K562 (cell line): Measurements from ENCODE around the gene MIDN. TPM values are rescaled to one million over a fixed set of nuclear protein-coding genes. Genes with fewer than 3 reads are reported as not detected.

Experiments used
- ADNP ChIP-seq: fragments of 200-800 bp; sonication (Bioruptor generic); IDR thresholded peaks from 2 replicates; pipeline ENCODE4 v1.6.1; 2016; ENCODE audit warnings: missing genetic modification characterization, missing compliant biosample characterization
- ARHGAP35 ChIP-seq: fragments of 450-650 bp; IDR thresholded peaks from 2 replicates; pipeline ENCODE4 v1.6.1; 2018; ENCODE audit not compliant: partially characterized antibody
- MAX ChIP-seq: sonication (generic); formaldehyde crosslinking; IDR thresholded peaks from 2 replicates; pipeline ENCODE4 v1.9.0; 2022; ENCODE audit warnings: mild to moderate bottlenecking, missing genetic modification reagents
- POLR2G ChIP-seq: fragments of 200-400 bp; formaldehyde crosslinking; IDR thresholded peaks from 2 replicates; pipeline ENCODE4 v1.6.1; 2017; ENCODE audit warnings: low read depth, mild to moderate bottlenecking, antibody characterized with exemption, low read length, moderate library complexity
- RUNX1 ChIP-seq: sonication (generic); IDR thresholded peaks from 2 replicates; pipeline ENCODE4 v1.6.1; 2016; ENCODE audit warnings: antibody characterized with exemption, low read depth
- TARDBP ChIP-seq: fragments of 450-650 bp; IDR thresholded peaks from 2 replicates; pipeline ENCODE4 v1.6.1; 2016
- UBTF ChIP-seq, 2 experiments: IDR thresholded peaks; 2 replicates each; pipeline ENCODE4 v1.6.1; 2012; ENCODE audit warnings: improper control_type of control experiment in 2 of 2, low read depth in 2 of 2, low read length in 2 of 2, borderline replicate concordance in 1 of 2
- ZNF347 ChIP-seq: fragments of 450-650 bp; formaldehyde crosslinking; IDR thresholded peaks from 2 replicates; pipeline ENCODE4 v1.4.0; 2020; ENCODE audit warnings: low read depth, mild to moderate bottlenecking, moderate library complexity
- ZNF766 ChIP-seq: fragments of 200-800 bp; sonication (Bioruptor generic); conservative IDR thresholded peaks from 2 replicates; pipeline ENCODE4 v1.6.1; 2016; ENCODE audit warnings: missing genetic modification characterization, missing compliant biosample characterization
- polyA plus RNA-seq, 8 experiments: library from polyadenylated mRNA; depleted of rRNA in 4 of 8; stranded (reverse) in 5 of 8; unstranded in 3 of 8; fragments of >200 nt; fragmentation: Nextera tagmentation in 2 of 8; fragmentation: Illumina TruSeq in 1 of 8; extraction: Ambion mirVana in 2 of 8; extraction: Trizol in 1 of 8; gene quantifications; 2 replicates each; pipeline versions ENCODE4 v1.2.1 to v1.2.3, GENCODE V29; 2011 to 2014; ENCODE audit warnings: inconsistent platforms in 1 of 8, missing spikeins in 1 of 8
- total RNA-seq, 7 experiments: library from RNA; depleted of rRNA in 6 of 7; stranded (reverse); fragments of >200 nt in 6 of 7; fragmentation: Illumina TruSeq in 2 of 7; extraction: Trizol in 2 of 7; gene quantifications; 2 replicates each; pipeline versions ENCODE4 v1.2.1 to v1.2.3, GENCODE V29; 2011 to 2021; ENCODE audit warnings: low replicate concordance in 1 of 7

MIDN gene
- total and polyA plus RNA-seq, 9 of the 15 experiments (the other 6 are each of a cell fraction or from before 2014, with no cell fraction given) = 0.17 to 120 (median 10.1) TPM

- no peak for TF ChIP-seq UBTF (IDR thresholded peaks at IDR 0.05; ENCODE audit: borderline replicate concordance in 1 of 2, low read depth in 2 of 2, low read length in 2 of 2)
- TF ChIP-seq POLR2G = peak; percentile 77
- no peak for TF ChIP-seq ZNF766 (CRISPR knock-in tag)
- no peak for TF ChIP-seq ARHGAP35
- 0 out of 2 replicates have a peak, but pooled peaks have one; percentile 21 for TF ChIP-seq MAX
- TF ChIP-seq ADNP (tag) = no peak
- TF ChIP-seq RUNX1 = no peak
- TF ChIP-seq ZNF347 (CRISPR knock-in tag) = no peak
- no peak for TF ChIP-seq TARDBP
These were observed 2.7 kb upstream of the MIDN start (continued) for GRCh38 chr19:1245494-1246264.
